Nephron (organoid): ENCODE measurements around the gene ADD1.
A peak's percentile ranks its signal among the peaks of the same experiment; 100 is the strongest.

Experiments used
- H3K27ac Mint-ChIP-seq, 3 experiments: 2 replicates each; pipeline ENCODE4 v1.8.0; 2020; ENCODE audit warnings: mixed read lengths in 3 of 3, mild to moderate bottlenecking in 2 of 3, moderate library complexity in 1 of 3
- H3K27me3 Mint-ChIP-seq: 2 replicates; pipeline ENCODE4 v1.8.0; 2021; ENCODE audit warnings: low read depth, mild to moderate bottlenecking, moderate library complexity, mixed read lengths
- H3K36me3 Mint-ChIP-seq: 2 replicates; pipeline ENCODE4 v1.8.0; 2020; ENCODE audit warnings: low read depth, mixed read lengths
- H3K4me1 Mint-ChIP-seq: 2 replicates; pipeline ENCODE4 v1.8.0; 2020; ENCODE audit warnings: mixed read lengths
- H3K4me3 Mint-ChIP-seq, 3 experiments: 2 replicates each; pipeline ENCODE4 v1.8.0; 2020; ENCODE audit warnings: mild to moderate bottlenecking in 3 of 3, mixed read lengths in 3 of 3, moderate library complexity in 2 of 3
- H3K9me3 Mint-ChIP-seq: 2 replicates; pipeline ENCODE4 v1.8.0; 2020; ENCODE audit warnings: mixed read lengths
- CTCF ChIP-seq, 3 experiments: fragments of 200-600 bp; sonication (generic); IDR thresholded peaks; one replicate each; pipeline ENCODE4 v1.5.0; 2021; ENCODE audit warnings: antibody characterized with exemption in 3 of 3; ENCODE audit not compliant: unreplicated experiment in 3 of 3

ADD1 gene

GRCh38 chr4:2930758-2931511 lies 87.3 kb downstream of the ADD1 start:
- peaks cover 23% of the 10 kb centered on the region for H3K36me3 Mint-ChIP-seq
- H3K27me3 Mint-ChIP-seq, result no peaks in the 10 kb centered on the region
- no peak overlapping the region for H3K4me3 Mint-ChIP-seq
- no peaks in the 10 kb centered on the region for H3K9me3 Mint-ChIP-seq
- peaks cover 10% of the 10 kb centered on the region for H3K4me1 Mint-ChIP-seq
- H3K27ac Mint-ChIP-seq, result peak overlapping the region in 1 of 3 experiments; percentile 19
- no peak for TF ChIP-seq CTCF (IDR thresholded peaks at IDR 0.05; ENCODE audit: unreplicated experiment in 3 of 3)

DNA sequence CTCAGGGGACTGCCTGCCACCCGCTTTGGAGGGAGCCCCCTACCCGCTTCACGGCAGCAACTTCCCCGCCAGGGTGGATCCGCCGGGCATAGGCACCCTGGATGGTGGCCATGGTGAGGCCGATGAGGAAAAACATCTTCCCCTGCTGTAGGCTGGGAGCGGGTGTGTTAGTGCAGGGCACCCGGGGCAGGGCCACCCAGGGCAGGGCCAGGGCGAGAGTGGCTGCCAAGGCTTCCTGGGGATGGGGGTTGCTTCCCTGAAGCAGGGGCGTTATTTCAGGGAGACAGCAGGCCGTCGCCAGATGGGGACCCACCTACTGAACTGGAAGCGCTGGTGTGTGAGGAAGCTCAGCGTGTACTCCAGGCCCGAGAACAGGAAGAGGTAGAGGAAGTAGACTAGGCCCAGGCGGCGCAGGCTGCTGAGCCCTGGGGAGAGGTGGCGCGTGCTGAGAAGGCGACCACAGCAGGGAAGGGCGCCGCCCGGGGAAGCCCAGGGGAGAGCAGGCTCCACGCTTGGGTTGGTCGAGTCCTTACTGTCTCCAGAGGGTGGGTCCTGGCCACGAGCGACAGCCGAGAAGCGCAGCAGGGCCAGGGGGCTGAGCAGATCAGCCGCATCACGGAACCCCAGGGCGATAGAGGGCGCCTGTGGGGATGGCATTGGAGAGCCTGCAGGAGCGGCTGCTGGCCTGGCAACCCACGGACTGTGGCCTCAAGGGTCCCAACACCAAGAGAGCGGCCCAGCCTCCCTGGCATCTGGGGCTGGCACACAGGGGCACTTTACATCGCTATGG lies 88.1 kb downstream of the ADD1 start:
- no peaks in the 10 kb centered on the region for H3K9me3 Mint-ChIP-seq
- H3K4me1 Mint-ChIP-seq, result peaks cover 18% of the 10 kb centered on the region
- H3K4me3 Mint-ChIP-seq, result peak overlapping the region; percentile 88 to 95 (median 92)
- no peaks in the 10 kb centered on the region for H3K27me3 Mint-ChIP-seq
- H3K27ac Mint-ChIP-seq, result no peak overlapping the region
- TF ChIP-seq CTCF (IDR thresholded peaks at IDR 0.05; ENCODE audit: unreplicated experiment in 3 of 3), result no peak
- H3K36me3 Mint-ChIP-seq, result peaks cover 19% of the 10 kb centered on the region

GRCh38 chr4:2932321-2932950 lies 88.8 kb downstream of the ADD1 start:
- Mint-ChIP-seq H3K4me1 (peaks cover 23% of the 10 kb centered on the region), H3K36me3 (peaks cover 18% of the 10 kb centered on the region), H3K4me3 (peak overlapping the region; percentile 88 to 95 (median 92)), H3K27me3 (no peaks in the 10 kb centered on the region), H3K9me3 (no peaks in the 10 kb centered on the region), H3K27ac (no peak overlapping the region)
- no peak for TF ChIP-seq CTCF (IDR thresholded peaks at IDR 0.05; ENCODE audit: unreplicated experiment in 3 of 3)

GRCh38 chr4:2932951-2933565 lies 89.4 kb downstream of the ADD1 start:
- H3K4me1 Mint-ChIP-seq, result peaks cover 23% of the 10 kb centered on the region
- peak overlapping the region; percentile 88 to 95 (median 92) for H3K4me3 Mint-ChIP-seq
- H3K9me3 Mint-ChIP-seq, result no peaks in the 10 kb centered on the region
- no peaks in the 10 kb centered on the region for H3K27me3 Mint-ChIP-seq
- H3K27ac Mint-ChIP-seq, result peak overlapping the region in 2 of 3 experiments; percentile 81 to 94
- no peak for TF ChIP-seq CTCF (IDR thresholded peaks at IDR 0.05; ENCODE audit: unreplicated experiment in 3 of 3)
- H3K36me3 Mint-ChIP-seq, result peaks cover 15% of the 10 kb centered on the region

- Mint-ChIP-seq H3K4me1 (peaks cover 23% of the 10 kb centered on the region), H3K36me3 (peaks cover 13% of the 10 kb centered on the region)
- TF ChIP-seq CTCF (IDR thresholded peaks at IDR 0.05; ENCODE audit: unreplicated experiment in 3 of 3), result no peak
Observed at GRCh38 chr4:2933566-2934076, 90.0 kb downstream of the ADD1 start.

More at GRCh38 chr4:2933566-2934076, 90.0 kb downstream of the ADD1 start:
- Mint-ChIP-seq H3K27ac (peak overlapping the region in 1 of 3 experiments; percentile 81), H3K27me3 (no peaks in the 10 kb centered on the region), H3K9me3 (no peaks in the 10 kb centered on the region), H3K4me3 (peak overlapping the region; percentile 88 to 95 (median 92))
